ENCODE results near the gene ZNF485.
"Not testable (repeated sequence)": the region's sequence is repeated elsewhere in the genome, so short reads cannot be mapped to it uniquely, and the experiment has no call there.

Gene ZNF485

DNA sequence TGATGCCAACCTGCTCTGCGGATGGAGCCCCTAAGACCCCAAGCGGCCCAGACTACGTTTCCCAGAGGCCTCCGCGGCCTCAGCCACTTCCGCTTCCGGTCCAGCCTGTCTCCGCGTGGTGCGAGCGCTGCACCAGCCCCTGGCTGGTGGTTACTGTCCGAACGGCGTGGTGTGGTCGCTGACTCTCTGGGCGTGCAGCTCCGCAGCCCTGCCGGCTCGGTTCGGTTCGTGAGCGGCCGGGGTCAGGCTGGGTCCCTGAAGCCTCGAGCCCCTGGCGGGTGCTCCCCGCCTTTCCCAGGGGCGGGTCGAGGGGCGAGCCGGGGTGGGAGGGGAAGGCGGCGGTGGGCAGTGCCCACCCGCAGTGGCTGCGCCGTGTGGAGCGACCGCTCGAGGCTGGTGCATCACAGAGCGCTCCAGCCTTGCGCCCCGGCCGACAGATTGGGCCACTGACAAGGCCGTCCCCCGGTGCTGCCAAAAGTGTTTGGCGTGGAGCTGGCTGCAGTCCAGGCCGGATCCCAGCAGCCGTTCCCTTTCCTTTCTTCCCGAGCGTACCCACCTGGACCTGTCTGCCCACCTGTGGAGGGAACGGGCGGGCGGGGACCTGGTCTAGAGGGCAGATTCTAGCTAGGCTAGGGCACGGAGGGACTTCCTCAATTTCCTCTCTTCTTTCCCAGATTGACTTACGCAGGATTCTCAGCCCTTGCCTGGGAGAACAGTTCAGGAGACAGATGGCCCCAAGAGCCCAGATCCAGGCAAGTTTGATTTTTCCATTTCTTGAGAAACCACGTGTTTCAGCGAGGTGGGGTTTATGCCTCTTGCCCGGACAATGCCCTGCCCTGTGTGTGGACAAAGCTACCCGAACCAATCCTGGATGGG is at the start of gene ZNF485:
ZNF485 (plus strand) TSS at position 116 of the 876 bp plus-strand sequence; CDS start at position 729, 613 bp downstream.
- DNase-seq (ENCODE audit: low read depth) = no peak

DNA sequence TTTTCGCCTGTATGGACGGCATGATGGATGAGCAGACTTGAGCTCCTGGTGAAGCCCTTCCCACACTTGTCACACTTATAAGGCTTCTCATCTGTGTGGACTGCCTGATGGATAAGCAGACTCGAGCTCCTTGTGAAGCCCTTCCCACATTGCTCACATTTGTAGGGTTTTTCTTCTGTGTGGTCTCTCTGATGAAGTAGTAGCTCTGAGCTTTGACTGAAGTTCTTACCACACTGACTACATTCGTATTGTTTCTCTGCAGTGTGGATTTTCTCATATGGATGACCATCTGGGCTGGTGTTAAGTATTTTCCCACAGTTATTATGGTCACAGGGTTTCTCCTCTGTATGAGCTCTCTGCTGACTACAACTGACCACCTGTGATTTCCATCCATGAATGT is 49.0 kb upstream of the ZNF485 start:
- DNase-seq (ENCODE audit: low read depth) = no peak

DNA sequence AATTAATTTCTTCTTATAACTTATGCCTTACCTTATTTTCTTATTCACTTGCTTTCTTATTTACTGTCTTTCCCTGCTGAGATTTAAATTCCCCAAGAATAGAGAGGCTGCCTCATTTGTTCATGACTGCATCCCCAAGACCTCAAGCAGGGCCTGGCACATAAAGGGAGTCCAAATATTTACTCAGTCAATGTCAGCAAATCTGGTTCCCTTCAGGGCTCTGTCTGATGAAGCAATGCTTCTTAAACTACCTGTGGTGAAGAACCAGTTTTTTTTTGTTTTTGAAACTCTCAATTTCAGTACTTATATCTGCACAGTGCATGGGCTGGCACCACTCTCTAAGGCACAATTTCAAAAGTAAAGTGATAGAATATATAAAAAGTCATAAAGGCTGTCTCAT is 36.6 kb upstream of the ZNF485 start:
- no peak for DNase-seq (ENCODE audit: low read depth)

DNA sequence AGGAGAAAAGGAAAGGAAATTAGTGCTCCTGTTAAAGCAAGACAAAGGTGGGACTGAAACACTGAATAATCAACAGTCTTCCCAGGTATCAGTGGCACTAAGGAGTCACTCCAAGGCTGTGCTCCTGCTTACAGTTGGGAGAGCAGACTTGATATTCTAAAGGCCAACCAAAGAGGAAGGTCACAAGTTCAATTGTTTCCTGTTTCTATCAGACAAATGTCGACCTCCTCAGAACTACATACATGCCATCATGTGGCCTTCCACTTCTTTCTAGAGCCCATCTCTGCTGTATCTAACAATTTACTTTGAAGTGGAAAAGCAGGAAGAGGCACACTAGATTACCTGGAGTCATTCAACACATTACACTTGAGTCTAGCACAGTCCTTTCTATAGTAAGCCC is 35.3 kb upstream of the ZNF485 start:
- DNase-seq (ENCODE audit: low read depth) = no peak

DNA sequence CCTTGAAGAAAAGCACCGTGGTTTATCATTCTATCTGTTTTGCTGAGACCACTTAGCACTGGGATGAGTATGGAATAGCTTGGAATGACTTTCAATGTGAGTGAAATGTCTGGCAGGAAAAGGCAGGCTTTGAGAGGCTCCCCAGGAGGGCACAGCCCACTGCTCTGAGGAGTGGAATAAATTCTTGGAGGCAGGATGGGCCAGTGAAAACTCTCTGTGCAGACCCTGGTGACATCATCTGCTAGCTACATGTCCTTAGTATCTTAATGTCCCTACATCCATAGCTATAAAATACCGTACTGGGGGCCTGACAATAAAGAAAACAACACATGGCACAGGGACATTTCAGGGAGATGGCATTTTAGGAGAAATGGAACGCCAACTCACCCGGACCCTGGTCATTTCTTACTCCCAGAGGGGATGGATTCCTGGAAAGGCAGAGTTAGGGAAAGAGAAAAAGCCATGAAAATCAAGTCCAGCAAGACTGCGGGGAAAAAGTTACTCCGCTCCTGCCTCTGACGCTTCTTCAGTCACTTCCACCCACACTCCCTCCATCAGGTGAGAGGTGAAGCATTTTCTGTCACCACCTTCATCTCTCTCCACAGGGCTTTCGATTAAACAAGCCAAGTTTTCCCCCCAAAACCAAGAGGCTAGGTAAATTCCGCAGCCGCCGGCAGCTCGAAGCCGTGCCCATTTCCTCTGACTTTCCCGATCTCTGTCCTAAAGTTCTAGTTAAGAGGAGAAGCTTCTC is 32.8 kb upstream of the ZNF485 start:
- DNase-seq (ENCODE audit: low read depth) = peak; percentile 6

GRCh38 chr10:43574001-43574892 is 32.0 kb upstream of the ZNF485 start, which contains the start of gene ZNF239:
Gene ZNF239 (minus strand): TSS chr10:43574616. CDS start chr10:43558079, 16,537 bp downstream.
- peak; percentile 78 for DNase-seq (ENCODE audit: low read depth)

DNA sequence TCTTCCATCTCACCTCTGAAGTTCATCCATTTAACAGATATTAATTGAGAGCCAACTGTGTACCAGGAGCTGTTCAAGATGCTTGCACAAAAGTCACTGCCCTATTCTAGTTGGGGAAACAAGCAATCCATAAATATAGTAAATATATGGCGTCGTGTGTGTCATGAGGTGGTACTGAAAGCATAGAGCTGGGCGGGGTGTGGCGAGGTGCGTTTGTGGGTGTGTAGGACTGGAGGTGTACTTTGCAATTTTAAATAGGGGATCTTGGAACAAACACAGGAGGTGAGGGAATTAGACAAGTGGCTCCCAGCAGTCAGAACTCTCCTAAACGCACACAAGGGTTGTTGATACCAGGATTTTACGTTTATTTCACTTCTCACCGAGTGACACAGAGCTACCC is 31.3 kb upstream of the ZNF485 start:
- no peak for DNase-seq (ENCODE audit: low read depth)

DNA sequence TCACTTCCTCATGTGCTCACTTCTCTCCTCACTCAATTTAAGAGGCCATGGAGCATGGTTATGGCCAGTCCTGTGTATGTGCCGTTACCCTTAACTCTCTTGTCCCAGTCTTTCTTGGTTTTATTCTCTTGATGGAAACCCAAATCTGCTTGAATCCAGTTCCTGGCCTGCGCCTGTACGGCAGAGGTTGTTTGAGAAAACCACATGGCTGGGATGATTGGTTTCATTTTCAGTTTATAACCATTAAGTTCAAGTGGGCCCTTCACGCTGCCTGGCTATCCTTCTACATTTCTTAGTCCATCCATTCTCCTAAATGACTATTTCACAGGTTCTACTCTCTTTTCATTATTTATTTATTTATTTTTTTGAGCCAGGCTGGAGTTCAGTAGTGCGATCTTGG is 30.2 kb upstream of the ZNF485 start:
- DNase-seq (ENCODE audit: low read depth) = no peak

DNA sequence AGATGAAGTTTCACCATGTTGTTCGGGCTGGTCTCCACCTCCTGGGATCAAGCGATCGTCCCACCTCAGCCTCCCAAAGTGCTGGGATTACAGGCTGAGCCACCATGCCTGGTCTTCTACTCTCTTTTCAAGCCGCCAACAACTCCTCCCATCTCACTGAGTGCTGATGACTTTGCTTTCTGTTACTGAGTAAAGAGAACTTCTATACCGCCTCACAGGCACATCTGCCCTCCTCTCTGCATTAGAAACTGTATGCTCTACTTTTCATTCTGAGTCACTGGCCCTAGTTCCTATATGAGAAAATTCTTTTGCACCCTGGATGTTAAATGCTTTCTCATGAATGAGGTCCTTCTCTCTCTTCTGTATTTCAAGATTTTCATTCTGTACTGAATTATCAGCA is 29.7 kb upstream of the ZNF485 start:
- no peak for DNase-seq (ENCODE audit: low read depth)

DNA sequence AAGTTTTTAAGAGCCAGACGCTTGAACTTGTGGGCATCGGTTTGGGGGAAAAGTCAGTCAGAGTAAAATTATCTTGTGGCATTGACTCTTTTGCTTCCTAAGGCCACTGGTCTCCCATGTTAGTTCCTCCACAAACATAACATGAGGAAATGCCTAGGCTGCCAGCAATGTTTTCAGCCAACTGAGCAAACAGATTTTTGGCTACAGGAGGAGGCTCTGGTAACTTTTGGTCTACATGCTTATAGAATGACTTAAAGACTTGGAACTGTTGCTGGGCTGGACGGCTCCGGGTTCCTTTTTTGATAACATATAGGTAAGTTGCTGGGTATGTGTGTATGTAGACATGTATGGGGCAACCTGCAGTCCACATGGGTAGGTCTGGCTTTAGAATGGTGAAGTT is 22.2 kb upstream of the ZNF485 start:
- no peak for DNase-seq (ENCODE audit: low read depth)

DNA sequence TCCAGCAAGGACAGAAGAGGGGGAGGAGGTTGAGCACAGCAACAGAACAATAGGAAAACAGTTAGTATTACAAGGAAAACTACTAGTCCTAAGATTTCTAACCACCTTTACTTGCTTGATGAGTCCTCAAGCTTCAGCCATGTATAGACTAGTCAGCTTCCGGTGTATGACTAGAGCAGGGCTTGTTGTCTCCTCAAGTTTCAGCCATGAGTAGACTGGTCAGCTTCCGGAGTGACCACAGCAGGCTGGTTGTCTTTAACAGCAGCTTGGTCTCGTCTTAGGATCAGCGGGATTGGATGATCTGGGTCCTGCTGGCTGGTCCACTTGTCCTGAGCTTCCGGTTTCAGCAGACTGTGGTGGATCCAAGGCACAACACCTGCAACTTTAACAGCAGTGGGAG is 21.2 kb upstream of the ZNF485 start:
- no peak for DNase-seq (ENCODE audit: low read depth)

DNA sequence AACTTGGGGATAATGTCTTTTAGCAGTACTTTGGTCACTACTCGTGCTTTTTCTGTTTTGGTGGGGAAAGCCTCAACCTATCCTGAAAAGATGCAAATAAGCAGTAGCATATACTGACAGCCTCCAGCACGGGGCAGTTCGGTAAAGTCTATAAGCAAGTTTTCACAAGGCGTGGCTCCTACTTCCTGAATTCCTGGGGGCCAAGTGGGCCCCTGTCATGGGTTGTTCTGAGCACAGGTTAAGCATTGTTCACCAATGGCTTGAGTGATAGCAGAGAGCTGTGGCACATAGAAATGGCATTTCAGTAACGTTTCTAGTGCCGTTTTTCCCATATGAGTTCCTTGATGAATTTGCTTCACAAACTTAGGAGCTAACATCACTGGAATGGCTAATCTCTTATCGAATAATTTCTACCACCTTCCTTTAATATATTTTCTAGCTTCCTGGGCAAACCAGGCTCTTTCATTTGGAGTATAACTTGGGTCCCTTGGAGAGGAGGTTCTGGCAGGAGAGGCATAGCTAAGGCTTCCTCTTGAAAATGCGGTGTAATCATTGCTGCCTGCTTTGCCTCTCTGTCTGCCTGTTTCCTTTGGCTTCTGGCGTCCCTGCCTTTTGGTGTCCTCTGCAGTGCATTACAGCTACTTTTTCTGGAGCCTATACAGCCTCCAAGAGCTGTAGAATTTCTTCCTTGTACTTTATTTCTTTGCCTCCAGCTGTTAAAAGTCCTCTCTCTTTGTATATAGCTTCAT is 20.1 kb upstream of the ZNF485 start:
- DNase-seq (ENCODE audit: low read depth) = no peak

GRCh38 chr10:43586730-43587115 is 19.5 kb upstream of the ZNF485 start:
- not testable (repeated sequence) for DNase-seq (ENCODE audit: low read depth)

DNA sequence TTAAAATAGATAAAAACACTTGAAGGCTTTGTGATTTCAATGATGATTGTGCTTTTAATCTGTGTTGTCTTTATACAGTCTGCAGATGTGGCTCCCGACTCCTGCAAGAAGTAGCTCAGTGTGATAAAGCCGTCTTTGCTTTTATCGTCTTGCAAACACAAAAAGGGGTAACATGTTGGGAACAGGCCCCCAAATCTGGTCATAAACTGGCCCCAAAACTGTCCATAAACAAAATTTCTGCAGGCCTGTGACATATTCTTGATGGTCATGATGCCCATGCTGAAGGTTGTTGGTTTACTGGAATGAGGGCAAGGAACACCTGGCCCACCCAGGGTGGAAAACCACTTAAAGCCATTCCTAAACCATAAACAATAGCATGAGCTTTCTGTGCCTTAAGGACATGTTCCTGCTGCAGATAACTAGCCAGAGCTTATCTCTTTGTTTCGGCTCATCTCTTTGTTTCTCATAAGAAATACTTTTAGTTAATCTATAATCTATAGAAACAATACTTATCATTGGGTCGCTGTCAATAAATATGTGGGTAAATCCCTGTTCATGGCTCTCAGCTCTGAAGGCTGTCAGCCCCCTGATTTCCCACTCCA is 14.8 kb upstream of the ZNF485 start:
- DNase-seq (ENCODE audit: low read depth) = no peak

- DNase-seq (ENCODE audit: low read depth) = no peak
Observed at GRCh38 chr10:43594944-43595589, 11.2 kb upstream of the ZNF485 start.

DNA sequence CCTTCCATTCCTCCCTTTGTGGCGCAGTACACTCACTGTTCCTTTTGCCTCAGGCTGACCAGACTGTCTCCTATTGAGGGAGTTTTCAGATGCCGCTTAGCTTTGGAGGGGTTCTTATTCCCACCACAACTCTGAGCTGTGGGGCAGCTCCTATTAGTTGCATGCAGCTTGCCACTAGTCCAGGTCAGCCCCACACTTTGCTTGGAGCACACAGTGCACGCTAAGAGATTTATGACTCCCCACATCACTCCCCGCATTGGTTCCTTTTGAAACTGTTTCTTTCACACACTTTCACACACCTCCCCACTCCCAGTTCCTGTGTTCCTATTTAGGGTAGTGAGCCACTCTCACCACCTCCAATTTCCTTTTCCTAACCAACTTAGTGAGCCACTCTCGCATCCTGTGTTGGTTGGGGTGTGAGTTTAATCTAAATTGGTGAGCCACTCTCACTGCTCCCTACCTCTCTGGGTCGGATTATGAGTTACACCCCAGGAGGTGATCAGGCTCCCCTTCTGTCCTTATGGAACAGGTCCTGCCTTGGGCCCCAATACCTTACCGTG is 10.4 kb upstream of the ZNF485 start:
- no peak for DNase-seq (ENCODE audit: low read depth)

- DNase-seq (ENCODE audit: low read depth) = no peak
Observed at GRCh38 chr10:43596546-43596945, 9.7 kb upstream of the ZNF485 start.

GRCh38 chr10:43598446-43598845 is 7.8 kb upstream of the ZNF485 start:
- no peak for DNase-seq (ENCODE audit: low read depth)

GRCh38 chr10:43599333-43599732 is 6.9 kb upstream of the ZNF485 start:
- no peak for DNase-seq (ENCODE audit: low read depth)

- DNase-seq (ENCODE audit: low read depth) = not testable (repeated sequence)
Observed at GRCh38 chr10:43601576-43601975, 4.7 kb upstream of the ZNF485 start.

Data from HS-5 (cell line).